Uterus (tissue), 4 donors: ENCODE data around the gene CIRBP. TPM values are rescaled to one million over a fixed set of nuclear protein-coding genes. Genes with fewer than 3 reads are reported as not detected.

ENCODE experiments used
- DNase-seq, 2 donors: peaks; one replicate each; pipeline ENCODE4 v3.0.0-alpha.2; 2019 to 2020
- H3K27ac ChIP-seq, 2 donors: fragments of 200-600 bp; sonication (generic); 1 replicate in 1 of 2; 2 replicates in 1 of 2; pipeline ENCODE4 v1.5.1; 2016 to 2018
- H3K27me3 ChIP-seq, 2 donors: fragments of 200-600 bp; sonication (generic); one replicate each; pipeline ENCODE4 v1.5.1; 2018 to 2019; ENCODE audit warnings: control low read depth in 1 of 2
- H3K36me3 ChIP-seq, 2 donors: fragments of 200-600 bp; sonication (generic); one replicate each; pipeline ENCODE4 v1.5.1; 2019; ENCODE audit warnings: control low read depth in 1 of 2
- H3K4me1 ChIP-seq, 2 donors: fragments of 200-600 bp; sonication (generic); one replicate each; pipeline ENCODE4 v1.5.1; 2018 to 2019; ENCODE audit warnings: control low read depth in 1 of 2
- H3K4me3 ChIP-seq, 2 donors: fragments of 200-600 bp; sonication (generic); 1 replicate in 1 of 2; 2 replicates in 1 of 2; pipeline ENCODE4 v1.5.1; 2018 to 2019; ENCODE audit warnings: mild to moderate bottlenecking in 1 of 2
- H3K9me3 ChIP-seq, 2 donors: fragments of 200-600 bp; sonication (generic); one replicate each; pipeline ENCODE4 v1.5.1; 2019; ENCODE audit warnings: control low read depth in 1 of 2
- POLR2A ChIP-seq, 2 donors: fragments of 450-650 bp; IDR thresholded peaks; one replicate each; pipeline ENCODE4 v1.6.1; 2016; ENCODE audit warnings: antibody characterized with exemption in 2 of 2, mild to moderate bottlenecking in 1 of 2, moderate library complexity in 1 of 2
- intact Hi-C: fragments of 100-400 bp; cut with DNase I; formaldehyde crosslinking; loops from one replicate; pipeline ENCODE4 v1.15.1; 2023; ENCODE audit warnings: low total_unique reads
- total RNA-seq, 4 donors: library from RNA; depleted of rRNA in 3 of 4; stranded (reverse); fragments of >200 nt in 3 of 4; gene quantifications; one replicate each; pipeline versions ENCODE4 v1.1.0 to v1.2.4, GENCODE V29; 2014 to 2023
- TF ChIP-seq, protein P1 (sequence below), 4 experiments: fragments of 200-600 bp in 2 of 4; fragments of 450-650 bp in 2 of 4; sonication (generic) in 2 of 4; IDR thresholded peaks; one replicate each; pipeline ENCODE4 v1.5.1; 2016 to 2019; ENCODE audit warnings: antibody characterized with exemption in 4 of 4, mild to moderate bottlenecking in 2 of 4, moderate library complexity in 1 of 4
- donor health status: DM: yes; HTN: yes; CAD: no.

CIRBP gene
- total RNA-seq, 4 donors from 2014 or later = 235 to 950 (median 535) TPM

GRCh38 chr19:1221904-1222255, 47.3 kb upstream of the CIRBP start:
- no peaks in the 10 kb centered on the region for H3K27me3 ChIP-seq
- H3K9me3 ChIP-seq = no peaks in the 10 kb centered on the region
- H3K4me1 ChIP-seq = peaks cover 0 to 8% of the 10 kb centered on the region in 2 donors
- H3K36me3 ChIP-seq = no peaks in the 10 kb centered on the region
- DNase-seq = no peak
- no peak overlapping the region for H3K4me3 ChIP-seq
- intact Hi-C loops = no loop called here
- TF ChIP-seq POLR2A (IDR thresholded peaks at IDR 0.05) = no peak
- TF ChIP-seq, protein P1, sequence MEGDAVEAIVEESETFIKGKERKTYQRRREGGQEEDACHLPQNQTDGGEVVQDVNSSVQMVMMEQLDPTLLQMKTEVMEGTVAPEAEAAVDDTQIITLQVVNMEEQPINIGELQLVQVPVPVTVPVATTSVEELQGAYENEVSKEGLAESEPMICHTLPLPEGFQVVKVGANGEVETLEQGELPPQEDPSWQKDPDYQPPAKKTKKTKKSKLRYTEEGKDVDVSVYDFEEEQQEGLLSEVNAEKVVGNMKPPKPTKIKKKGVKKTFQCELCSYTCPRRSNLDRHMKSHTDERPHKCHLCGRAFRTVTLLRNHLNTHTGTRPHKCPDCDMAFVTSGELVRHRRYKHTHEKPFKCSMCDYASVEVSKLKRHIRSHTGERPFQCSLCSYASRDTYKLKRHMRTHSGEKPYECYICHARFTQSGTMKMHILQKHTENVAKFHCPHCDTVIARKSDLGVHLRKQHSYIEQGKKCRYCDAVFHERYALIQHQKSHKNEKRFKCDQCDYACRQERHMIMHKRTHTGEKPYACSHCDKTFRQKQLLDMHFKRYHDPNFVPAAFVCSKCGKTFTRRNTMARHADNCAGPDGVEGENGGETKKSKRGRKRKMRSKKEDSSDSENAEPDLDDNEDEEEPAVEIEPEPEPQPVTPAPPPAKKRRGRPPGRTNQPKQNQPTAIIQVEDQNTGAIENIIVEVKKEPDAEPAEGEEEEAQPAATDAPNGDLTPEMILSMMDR (IDR thresholded peaks at IDR 0.05) = no peak
- H3K27ac ChIP-seq = peak overlapping the region in 1 of 2 donors; percentile 2

DNA sequence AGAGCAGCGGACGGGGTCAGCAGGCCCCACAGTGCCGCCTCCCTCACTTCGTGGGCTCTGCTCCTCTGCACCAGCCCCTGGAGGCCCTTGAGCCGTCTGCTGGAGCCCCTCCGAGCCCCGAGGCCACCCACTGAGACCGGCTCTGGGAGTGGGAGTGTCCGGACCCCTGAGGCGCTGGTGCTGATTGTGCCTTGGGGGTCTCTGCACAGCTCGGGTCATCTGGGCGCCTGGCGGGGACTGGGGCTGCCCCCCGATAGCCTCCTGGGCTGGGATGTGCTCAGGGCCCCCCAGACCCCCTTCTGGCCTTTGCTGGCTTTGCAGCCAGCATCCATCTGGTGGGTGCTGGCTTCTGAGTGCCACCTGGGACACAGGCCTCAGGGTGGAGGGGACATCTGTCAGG, 46.7 kb upstream of the CIRBP start:
- no peak overlapping the region for H3K27ac ChIP-seq

DNA sequence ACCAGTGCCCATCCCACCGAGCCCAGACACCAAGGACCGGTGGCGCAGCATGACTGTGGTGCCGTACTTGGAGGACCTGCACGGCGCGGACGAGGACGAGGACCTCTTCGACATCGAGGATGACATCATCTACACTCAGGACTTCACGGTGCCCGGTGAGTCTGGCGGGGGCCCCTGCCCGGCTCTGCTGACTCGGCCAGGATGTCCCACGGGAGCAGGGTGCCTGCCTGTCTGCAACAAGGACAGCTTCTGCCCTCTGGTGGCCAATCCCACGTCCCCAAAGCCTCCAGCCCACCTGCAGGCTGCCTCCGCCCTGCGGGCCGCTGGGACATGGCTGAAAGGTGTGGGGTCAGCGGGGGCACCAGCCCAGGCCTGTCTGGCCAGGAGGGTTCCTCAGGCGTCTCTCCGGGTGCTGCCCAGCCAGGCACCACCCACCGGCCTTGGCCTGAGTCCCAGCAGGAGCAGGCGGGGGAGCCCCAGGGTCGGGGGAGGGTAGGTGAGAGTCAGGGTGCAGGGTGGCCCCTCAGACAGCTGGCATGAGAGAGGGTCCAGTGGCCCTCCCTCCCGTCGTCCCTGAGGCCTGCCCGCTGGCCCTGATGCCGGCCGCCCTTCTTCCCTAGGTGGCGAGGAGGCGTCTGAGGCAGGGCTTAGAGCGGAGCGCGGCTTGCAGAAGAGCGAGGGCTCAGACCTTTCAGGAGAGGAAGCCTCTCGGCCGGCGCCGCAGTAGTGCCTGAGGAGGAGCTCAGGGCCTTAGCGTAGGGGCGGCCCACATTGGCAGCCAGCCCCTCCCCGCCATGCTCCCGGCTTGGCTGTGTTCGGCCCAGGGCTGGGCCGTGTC, 45.9 kb upstream of the CIRBP start:
- DNase-seq = no peak
- intact Hi-C loops = no loop called here
- peak overlapping the region in 1 of 2 donors; percentile 31 for H3K27ac ChIP-seq

More for the DNA sequence above, 46.7 kb upstream of the CIRBP start:
- no peak for TF ChIP-seq POLR2A (IDR thresholded peaks at IDR 0.05)
- TF ChIP-seq, protein P1 (IDR thresholded peaks at IDR 0.05) = no peak
- no peak for DNase-seq
- H3K9me3 ChIP-seq = no peaks in the 10 kb centered on the region
- no peaks in the 10 kb centered on the region for H3K27me3 ChIP-seq
- intact Hi-C loops = no loop called here
- no peaks in the 10 kb centered on the region for H3K36me3 ChIP-seq
- peaks cover 0 to 8% of the 10 kb centered on the region in 2 donors for H3K4me1 ChIP-seq
- no peak overlapping the region for H3K4me3 ChIP-seq

DNA sequence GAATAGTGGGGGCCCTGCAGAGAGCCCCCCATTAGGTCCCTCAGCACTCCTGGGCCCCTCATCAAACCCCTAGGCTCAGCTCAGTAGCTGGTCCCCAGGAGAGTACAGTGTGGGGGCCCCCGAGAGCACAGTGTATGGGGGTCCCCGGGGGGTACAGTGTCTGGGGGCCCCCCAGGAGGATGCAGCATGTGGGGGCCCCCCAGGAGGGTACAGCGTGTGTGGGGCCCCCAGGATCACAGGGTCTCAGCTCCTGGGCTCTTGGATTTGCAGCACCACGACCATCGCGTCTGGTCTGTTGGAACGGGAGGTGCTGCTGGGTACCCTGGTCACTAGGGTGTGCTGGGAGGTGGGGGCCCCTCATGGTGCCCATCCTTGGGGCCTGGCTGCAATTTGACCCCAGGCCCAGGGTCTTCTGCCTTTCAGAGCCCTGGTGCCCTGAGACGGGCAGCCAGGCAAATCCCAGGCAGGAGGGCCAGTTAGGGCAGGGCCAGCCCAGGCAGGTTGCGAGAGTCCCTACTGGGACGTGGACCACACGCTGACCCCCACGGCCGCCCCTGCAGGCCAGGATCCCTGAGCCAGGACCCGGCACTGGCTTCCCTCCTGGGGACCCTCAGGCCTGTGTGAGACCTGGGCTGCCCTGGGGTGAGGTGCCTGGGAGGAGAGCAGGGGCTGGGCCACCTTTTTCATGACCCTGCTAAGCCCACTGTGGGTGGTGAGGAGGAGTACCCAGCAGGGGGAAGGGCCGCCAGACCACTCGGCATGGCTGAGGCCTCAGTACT, 44.9 kb upstream of the CIRBP start:
- peaks cover 0 to 8% of the 10 kb centered on the region in 2 donors for H3K4me1 ChIP-seq
- peak overlapping the region in 1 of 2 donors; percentile 31 for H3K27ac ChIP-seq
- intact Hi-C loops = no loop called here
- no peaks in the 10 kb centered on the region for H3K27me3 ChIP-seq
- TF ChIP-seq, protein P1 (IDR thresholded peaks at IDR 0.05) = no peak
- no peak for TF ChIP-seq POLR2A (IDR thresholded peaks at IDR 0.05)
- H3K36me3 ChIP-seq = no peaks in the 10 kb centered on the region
- no peaks in the 10 kb centered on the region for H3K9me3 ChIP-seq
- DNase-seq = no peak
- H3K4me3 ChIP-seq = no peak overlapping the region

More for the DNA sequence above, 45.9 kb upstream of the CIRBP start:
- Histone ChIP-seq H3K27me3 (no peaks in the 10 kb centered on the region), H3K4me3 (no peak overlapping the region), H3K9me3 (no peaks in the 10 kb centered on the region), H3K4me1 (peaks cover 0 to 8% of the 10 kb centered on the region in 2 donors), H3K36me3 (no peaks in the 10 kb centered on the region)
- no peak for TF ChIP-seq POLR2A (IDR thresholded peaks at IDR 0.05)
- TF ChIP-seq, protein P1 (IDR thresholded peaks at IDR 0.05) = peak in 2 of 4 experiments; percentile 21 to 33

DNA sequence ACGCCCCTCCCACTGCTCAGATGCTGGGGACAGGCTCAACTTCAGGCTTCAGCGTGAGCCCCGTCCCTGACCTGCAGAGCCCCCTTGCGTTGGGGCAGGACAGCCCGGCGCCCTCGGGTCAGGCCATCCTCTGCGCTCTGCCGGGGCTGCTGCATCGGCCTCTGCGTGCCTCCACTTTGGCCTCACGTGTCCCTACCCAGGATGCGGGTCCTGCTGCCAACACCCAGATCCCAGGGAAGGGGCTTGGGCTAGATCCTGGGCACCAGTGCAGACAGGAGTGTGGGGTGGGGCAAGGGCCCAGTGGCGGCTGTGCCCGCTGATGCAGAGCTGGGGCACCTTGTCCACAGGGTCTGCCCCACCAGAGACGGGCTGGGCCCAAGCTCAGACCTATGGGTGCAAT, 44.3 kb upstream of the CIRBP start:
- TF ChIP-seq, protein P1 (IDR thresholded peaks at IDR 0.05) = no peak
- TF ChIP-seq POLR2A (IDR thresholded peaks at IDR 0.05) = no peak
- intact Hi-C loops = no loop called here
- Histone ChIP-seq H3K27ac (no peak overlapping the region), H3K4me1 (peaks cover 0 to 8% of the 10 kb centered on the region in 2 donors), H3K9me3 (no peaks in the 10 kb centered on the region), H3K27me3 (no peaks in the 10 kb centered on the region), H3K4me3 (no peak overlapping the region), H3K36me3 (no peaks in the 10 kb centered on the region)
- no peak for DNase-seq
